ENCODE data around the gene FAF2. TPM values are rescaled to one million over a fixed set of nuclear protein-coding genes. Genes with fewer than 3 reads are reported as not detected.

FAF2 gene
- total RNA-seq, 4 donors from 2014 or later, result 14.0 to 20.7 (median 14.7) TPM

- DNase-seq (no peak), ATAC-seq (no peak)
- Histone ChIP-seq H3K4me1 (peaks cover 3 to 6% of the 10 kb centered on the region in 2 donors), H3K4me3 (no peak overlapping the region), H3K27ac (no peak overlapping the region), H3K9me3 (no peaks in the 10 kb centered on the region), H3K36me3 (no peaks in the 10 kb centered on the region), H3K27me3 (no peaks in the 10 kb centered on the region)
- no peak for TF ChIP-seq CTCF (IDR thresholded peaks at IDR 0.05 in 4 of 5, conservative IDR thresholded peaks at IDR 0.05 in 1 of 5)
- TF ChIP-seq POLR2A (IDR thresholded peaks at IDR 0.05), result no peak
- in situ Hi-C loops (cut with MboI; ENCODE audit: low sequenced_read_pairs in 4 of 4) (no loop called here), intact Hi-C loops (cut with DNase I; ENCODE audit: low total_unique reads) (no loop called here)
Measured at GRCh38 chr5:176473335-176474006, 25.3 kb downstream of the FAF2 start.

GRCh38 chr5:176474476-176474875 lies 26.3 kb downstream of the FAF2 start:
- H3K27me3 ChIP-seq, result no peaks in the 10 kb centered on the region
- in situ Hi-C loops (cut with MboI; ENCODE audit: low sequenced_read_pairs in 4 of 4), result no loop called here
- no peak for ATAC-seq
- no peak overlapping the region for H3K4me3 ChIP-seq
- H3K9me3 ChIP-seq, result no peaks in the 10 kb centered on the region
- peaks cover 0 to 3% of the 10 kb centered on the region in 2 donors for H3K36me3 ChIP-seq
- DNase-seq, result no peak
- H3K4me1 ChIP-seq, result peaks cover 3 to 4% of the 10 kb centered on the region in 2 donors
- TF ChIP-seq CTCF (IDR thresholded peaks at IDR 0.05 in 4 of 5, conservative IDR thresholded peaks at IDR 0.05 in 1 of 5) (no peak), POLR2A (IDR thresholded peaks at IDR 0.05) (no peak)
- no peak overlapping the region for H3K27ac ChIP-seq
- intact Hi-C loops (cut with DNase I; ENCODE audit: low total_unique reads), result no loop called here

GRCh38 chr5:176481711-176482110 lies 33.5 kb downstream of the FAF2 start:
- intact Hi-C loops (cut with DNase I; ENCODE audit: low total_unique reads) (no loop called here), in situ Hi-C loops (cut with MboI; ENCODE audit: low sequenced_read_pairs in 4 of 4) (no loop called here)
- TF ChIP-seq POLR2A (IDR thresholded peaks at IDR 0.05), result no peak
- no peak for TF ChIP-seq CTCF (IDR thresholded peaks at IDR 0.05 in 4 of 5, conservative IDR thresholded peaks at IDR 0.05 in 1 of 5)
- H3K27ac ChIP-seq, result peak overlapping the region in 1 of 4 donors; percentile 49
- DNase-seq (no peak), ATAC-seq (no peak)
- no peaks in the 10 kb centered on the region for H3K27me3 ChIP-seq
- peaks cover 0 to 27% of the 10 kb centered on the region in 2 donors for H3K36me3 ChIP-seq
- no peak overlapping the region for H3K4me3 ChIP-seq
- no peaks in the 10 kb centered on the region for H3K4me1 ChIP-seq
- no peaks in the 10 kb centered on the region for H3K9me3 ChIP-seq

- in situ Hi-C loops (cut with MboI; ENCODE audit: low sequenced_read_pairs in 4 of 4), result no loop called here
- H3K4me3 ChIP-seq, result no peak overlapping the region
Measured at GRCh38 chr5:176485176-176485575, 37.0 kb downstream of the FAF2 start.

More at GRCh38 chr5:176485176-176485575, 37.0 kb downstream of the FAF2 start:
- H3K4me1 ChIP-seq, result no peaks in the 10 kb centered on the region
- intact Hi-C loops (cut with DNase I; ENCODE audit: low total_unique reads), result no loop called here
- TF ChIP-seq POLR2A (IDR thresholded peaks at IDR 0.05), result no peak
- TF ChIP-seq CTCF (IDR thresholded peaks at IDR 0.05 in 4 of 5, conservative IDR thresholded peaks at IDR 0.05 in 1 of 5), result no peak
- no peak for ATAC-seq
- peaks cover 0 to 51% of the 10 kb centered on the region in 2 donors for H3K36me3 ChIP-seq
- no peak overlapping the region for H3K27ac ChIP-seq
- H3K9me3 ChIP-seq, result no peaks in the 10 kb centered on the region
- no peaks in the 10 kb centered on the region for H3K27me3 ChIP-seq
- DNase-seq, result no peak
